Measurements from ENCODE around the gene CTPS1.

CTPS1 gene

DNA sequence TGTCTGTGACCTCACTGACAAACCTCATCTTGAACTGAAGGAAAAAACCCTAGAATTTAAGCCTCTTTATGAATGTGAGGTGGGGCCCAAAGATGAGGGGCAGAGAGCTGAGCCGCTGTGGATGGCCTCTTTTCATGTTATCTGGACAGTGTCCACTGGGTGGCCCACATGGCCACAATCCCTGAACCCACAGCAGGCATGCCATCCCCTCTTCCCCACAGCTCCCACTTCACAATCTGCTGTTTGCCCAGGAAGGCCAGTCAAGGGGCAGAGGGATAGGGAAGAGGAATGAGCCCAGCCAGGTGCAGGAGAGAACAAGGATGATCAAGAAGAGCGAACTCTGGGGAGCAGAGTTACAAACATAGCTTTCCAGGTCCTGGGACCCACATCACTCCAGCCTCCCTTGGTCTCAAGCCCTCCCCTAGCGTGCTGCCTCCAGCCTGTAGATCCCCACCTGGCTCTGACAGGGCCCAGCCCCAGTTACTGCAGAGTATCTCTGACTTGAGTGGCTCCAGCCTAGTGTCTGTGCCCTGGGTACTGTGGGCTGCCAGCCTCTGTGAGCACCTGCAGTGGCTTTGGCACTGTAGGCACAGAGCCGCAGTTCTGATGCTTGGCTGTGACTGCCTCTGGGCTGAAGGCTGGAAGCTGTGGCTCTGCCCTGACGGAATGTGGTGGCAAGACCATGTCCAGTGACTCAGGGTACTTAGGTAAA, 43.9 kb downstream of the CTPS1 start:
- no peak for DNase-seq (ENCODE audit: low read depth in 2 of 2)

DNA sequence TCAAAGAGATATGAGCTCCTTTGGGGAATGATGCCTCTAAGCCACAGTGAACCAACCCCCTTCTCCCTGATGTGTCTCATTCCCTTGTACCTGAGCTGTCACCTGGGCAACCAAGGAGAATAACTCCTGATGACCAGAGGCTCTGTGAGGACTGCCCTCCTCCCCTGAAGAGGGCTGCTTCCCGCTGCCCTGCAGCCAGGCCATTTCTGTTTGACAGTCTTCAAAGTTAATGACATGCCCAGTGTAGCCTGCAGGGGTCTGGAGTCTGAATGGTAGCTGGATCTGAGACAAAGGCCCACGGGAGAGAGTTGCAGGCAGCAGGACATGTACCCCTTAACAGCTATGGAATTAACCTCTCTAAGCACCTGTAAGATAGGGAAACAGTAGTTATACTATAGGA, 45.5 kb downstream of the CTPS1 start:
- no peak for DNase-seq (ENCODE audit: low read depth in 2 of 2)

DNA sequence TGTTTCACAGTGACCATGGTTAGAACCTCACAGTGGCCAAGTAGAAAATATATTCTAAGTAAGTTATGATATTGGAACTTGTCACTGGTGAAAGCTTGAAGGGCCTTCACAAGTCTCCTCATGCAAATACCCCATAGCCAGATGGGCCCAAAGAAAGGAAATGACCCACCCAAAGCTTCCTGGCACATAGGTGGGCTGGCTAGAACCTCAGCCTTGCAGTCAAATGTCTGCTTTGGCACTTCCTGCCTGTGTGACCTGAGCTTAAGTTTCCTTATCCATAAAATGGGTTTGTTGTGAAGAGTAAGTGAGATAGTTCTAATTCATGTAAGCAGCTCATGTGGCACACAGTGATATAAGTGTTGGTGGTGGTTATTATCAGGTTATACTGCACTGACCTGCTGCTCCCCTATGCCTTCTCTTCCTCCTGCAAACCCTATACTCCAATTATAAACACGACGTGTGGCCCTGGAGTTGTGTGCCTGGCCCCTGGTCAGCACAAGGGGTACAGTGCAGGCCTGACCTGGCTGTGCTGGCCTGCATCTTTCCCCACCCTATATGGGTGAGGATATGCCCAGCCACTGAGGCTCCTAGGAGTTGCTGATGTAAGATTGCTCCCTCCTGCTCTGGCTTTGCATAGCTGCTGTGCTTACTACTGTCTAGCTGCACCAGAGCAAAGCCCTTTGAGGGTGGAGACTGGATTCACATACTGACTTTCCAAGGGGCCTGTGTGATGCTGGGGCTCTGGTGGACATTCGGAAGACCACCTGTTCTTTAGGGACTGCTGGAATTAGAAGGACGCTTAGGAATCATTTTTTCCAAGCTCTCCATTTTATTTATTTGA, 46.7 kb downstream of the CTPS1 start:
- DNase-seq (ENCODE audit: low read depth in 2 of 2), result no peak

DNA sequence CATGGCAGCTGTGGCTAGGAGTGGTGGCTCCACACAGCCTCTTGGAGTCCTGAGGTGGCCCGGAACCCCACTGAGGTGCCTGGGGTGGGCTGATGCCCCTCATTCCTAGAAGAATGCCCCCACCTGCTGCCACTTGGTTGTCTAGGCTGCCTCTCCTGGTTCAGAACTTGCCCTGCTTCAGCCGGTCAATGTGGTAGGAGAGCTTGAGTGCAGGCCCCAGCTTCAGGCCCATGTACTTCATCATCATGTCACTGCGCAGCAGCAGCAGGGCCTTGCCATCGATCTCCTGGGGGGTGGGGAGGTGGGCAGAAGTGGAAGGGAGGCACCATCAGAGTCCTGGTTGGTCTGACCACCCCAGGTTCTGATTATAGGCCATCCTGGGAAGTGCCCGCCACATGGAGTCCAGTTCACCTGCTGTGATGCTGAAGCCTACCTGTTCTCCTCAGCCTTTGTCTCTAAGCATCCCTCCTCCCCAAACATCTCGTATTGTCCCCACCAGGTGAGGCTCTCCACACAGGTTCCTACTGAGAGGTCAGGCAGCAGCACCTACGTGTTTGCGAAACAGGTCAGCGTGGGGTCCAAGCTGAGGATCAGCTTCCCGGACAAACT, 48.6 kb downstream of the CTPS1 start:
- DNase-seq (ENCODE audit: low read depth in 2 of 2), result no peak

DNA sequence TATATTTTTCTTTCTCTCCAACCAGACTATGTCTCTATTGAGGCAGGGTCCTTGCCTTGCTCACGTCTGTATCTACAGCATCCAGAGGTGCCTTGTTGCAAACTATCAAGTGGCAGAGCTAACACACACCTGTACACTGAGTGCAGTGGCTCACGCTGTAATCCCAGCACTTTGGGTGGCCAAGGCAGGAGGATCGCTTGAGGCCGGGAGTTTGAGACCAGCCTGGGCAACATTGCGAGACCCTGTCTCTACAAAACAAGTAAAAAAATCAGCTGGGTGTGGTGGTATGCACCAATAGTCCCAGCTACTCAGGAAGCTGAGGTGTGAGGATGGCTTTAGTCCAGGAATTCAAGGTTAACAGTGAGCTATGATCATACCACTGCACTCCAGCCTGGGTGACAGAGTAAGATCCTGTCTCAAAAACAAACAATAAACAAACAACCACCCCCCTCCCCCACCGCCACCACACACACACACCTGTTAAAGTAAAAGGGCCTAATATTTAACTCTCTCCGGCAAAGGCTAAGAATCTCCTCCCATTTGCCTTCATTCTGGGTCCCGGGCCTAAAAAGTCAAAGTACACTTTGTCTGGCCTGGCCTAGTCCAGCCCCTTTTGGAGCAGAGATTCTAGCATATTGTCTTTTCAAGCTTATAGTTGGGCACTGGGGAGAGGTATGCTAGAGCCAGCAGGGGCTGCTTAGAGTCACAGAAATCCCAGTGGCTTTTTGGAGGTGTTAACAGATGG, 51.5 kb downstream of the CTPS1 start:
- DNase-seq (ENCODE audit: low read depth in 2 of 2), result no peak

DNA sequence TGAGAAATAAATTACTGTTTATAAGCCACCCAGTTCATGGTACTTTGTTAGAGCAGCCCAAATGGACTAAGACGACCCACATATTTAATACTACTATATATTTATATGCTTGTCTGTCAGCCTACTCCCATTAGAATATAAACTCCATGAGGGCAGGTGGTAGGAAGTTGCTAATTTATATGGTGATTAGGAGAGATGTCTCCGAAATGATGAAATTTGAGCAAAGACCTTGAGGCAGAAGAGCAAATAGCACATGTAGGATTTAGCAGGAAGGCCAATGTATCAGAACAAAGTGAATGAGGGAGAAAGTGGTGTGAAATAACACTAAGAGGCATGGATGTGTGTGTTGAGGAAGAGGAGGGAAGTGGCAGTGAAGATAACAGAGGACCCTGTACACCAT, 52.7 kb downstream of the CTPS1 start:
- DNase-seq (ENCODE audit: low read depth in 2 of 2), result no peak

DNA sequence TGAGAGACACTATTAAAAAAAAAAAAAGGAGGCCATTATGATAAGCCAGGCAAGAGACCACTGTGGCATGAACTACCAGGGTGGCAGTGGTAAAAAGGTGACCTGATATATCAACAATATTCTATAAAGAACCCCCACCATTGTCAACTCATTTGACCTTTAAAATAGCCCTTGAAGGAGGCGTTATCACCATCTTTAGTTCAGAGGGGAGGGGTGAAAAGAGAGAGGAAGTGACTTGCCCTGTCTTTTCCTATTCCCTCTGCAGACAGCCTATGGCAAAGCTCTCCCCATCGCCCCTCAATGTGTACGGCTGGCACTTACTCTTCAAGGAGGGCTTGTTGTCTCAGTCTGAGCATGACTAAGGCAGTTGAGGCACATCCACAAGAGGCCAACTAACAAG, 53.8 kb downstream of the CTPS1 start:
- DNase-seq (ENCODE audit: low read depth in 2 of 2), result no peak

DNA sequence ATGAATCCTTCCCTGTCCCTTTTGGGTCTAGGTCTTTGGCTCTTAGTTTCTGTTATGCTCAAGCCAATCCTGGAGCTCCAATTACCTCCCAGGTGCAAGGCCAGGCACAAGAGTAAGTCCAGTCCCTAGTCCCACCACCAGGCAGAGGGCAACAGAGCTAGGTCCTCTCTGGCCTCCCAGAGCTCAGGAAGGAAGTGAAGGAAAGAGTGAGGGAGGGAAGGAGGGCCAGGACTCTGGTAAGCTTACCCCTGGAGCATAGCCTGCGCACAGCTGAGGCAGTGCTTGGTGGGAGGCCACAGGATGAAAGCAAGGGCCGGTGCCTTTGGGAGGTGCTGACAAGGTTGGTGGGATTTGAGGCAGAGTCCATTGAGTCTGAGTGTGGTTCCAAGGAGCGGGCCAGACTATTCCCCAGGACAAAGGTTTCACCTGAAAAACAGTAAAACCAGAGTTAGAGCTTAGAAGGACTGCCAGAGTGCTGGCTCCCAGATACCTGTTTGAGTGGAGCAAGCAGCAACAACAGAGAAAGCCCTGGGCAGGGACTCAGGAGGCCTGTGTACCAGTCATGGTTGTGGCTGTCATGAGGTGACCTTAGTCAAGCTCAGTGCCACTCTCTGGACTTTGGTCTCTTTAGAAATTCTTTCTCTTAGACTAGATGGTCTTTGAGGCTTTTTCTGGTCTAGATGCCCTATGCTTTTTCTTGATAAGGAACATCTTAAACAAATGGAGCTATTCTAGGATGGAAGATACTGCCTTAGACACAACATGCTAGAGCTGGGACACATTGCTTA, 57.8 kb downstream of the CTPS1 start:
- DNase-seq (ENCODE audit: low read depth in 2 of 2), result no peak

DNA sequence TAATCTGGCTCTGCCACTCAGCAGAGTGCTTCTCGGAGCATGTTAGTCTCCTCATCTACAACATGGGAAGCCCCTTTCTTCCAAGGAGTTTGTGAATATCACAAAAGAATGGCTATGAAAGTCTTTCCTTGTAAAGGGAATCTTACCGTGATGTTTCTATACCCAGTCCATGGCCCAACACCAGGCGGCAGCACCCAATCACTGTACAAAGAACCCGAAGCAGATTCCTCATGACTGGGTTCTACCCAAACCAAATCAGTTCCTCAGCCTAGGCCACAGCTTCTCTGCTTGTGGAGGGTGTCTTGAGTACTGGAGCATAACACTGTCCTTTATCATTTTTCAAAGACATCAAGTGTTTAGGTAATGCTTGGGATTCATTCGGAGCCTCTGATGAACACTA, 58.6 kb downstream of the CTPS1 start:
- no peak for DNase-seq (ENCODE audit: low read depth in 2 of 2)

DNA sequence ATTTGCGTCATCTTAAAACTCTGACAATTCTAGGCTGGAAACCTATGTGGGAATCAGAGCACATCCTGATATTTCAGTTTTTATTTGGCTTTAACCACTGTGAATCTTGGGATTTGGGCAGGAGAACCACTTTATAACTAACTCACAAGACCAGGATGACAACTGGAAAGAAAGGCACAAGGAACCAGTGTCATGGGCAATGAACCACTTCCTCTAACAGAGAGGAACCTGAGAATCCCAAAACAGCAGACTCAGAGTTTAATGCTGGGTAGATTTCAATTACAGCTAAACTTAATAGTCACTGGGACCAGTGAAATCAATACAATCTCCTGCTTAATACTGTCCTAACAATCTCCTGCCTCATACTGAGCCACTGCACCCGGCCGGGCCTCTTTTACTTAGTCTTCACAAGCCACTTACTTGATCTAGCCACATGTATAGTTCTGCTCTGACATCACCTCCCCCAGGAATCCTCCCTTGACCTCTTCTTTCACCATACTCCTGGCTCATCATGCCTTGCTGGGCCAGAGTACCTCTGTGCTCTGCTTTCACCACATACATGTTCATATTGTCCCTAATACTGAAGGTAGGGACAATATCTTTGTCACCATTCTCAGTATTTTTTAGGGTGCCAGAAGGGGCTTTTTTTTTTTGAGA, 62.2 kb downstream of the CTPS1 start:
- no peak for DNase-seq (ENCODE audit: low read depth in 2 of 2)

DNA sequence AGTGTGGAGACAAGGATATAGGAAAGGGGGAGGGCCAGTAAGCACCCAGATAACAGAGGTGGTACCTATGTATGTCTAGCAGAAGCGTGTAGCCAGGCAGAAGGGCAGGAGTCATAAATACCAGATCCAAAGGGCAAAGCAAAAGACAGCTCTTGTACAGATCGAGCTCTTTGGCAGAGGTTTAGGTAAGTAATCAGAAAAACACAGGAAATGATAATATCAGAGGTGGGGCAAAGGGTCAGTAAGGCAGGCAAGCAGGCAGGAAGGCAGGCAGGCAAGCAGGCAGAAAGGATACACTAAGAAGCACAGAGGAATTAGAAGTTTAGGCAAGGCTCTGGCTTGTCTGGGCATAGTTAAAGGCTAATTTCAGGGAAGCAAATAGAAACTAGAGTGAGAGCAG, 64.7 kb downstream of the CTPS1 start:
- DNase-seq (ENCODE audit: low read depth in 2 of 2), result no peak

DNA sequence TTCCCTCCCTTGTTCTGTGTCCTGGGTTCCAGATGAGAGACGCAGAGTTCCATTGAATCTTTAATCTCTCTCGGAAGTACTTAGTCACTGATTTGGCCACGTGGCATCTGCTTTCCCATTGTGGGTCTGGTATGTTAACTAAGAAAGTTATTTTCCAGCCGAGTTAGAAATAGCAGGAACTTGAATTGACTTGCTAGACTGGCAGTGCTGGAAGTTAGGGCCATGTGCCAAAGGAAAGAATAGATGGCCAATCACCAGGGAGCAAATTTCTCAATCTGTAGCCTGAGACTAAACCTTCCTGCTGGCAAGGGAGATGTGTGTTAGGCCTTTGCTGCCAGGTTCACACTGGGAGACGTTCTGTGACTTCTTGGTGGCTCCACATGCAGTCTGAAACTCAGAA, 66.2 kb downstream of the CTPS1 start:
- DNase-seq (ENCODE audit: low read depth in 2 of 2), result no peak

DNA sequence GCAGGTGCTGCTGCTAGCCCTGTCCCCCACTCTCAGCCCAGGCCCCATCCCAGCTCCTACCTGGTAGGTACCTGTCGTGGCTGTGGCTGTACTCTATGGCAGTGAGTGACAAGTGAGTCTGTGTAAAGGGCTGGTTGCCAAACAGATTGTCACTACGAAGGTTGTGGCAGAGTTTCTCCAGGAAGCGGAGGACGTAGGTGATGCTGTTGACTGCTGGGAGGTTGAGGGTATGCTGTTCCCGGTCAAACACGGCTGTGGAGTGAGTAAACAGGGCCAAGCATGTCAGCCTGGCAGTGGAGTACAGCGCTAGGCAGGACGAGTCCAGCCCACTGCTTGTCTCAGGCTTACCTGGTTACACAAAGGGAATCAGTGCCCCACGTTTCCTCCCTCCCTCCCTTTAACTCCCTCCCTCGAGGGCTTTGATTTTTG, 66.9 kb downstream of the CTPS1 start:
- DNase-seq (ENCODE audit: low read depth in 2 of 2), result no peak

DNA sequence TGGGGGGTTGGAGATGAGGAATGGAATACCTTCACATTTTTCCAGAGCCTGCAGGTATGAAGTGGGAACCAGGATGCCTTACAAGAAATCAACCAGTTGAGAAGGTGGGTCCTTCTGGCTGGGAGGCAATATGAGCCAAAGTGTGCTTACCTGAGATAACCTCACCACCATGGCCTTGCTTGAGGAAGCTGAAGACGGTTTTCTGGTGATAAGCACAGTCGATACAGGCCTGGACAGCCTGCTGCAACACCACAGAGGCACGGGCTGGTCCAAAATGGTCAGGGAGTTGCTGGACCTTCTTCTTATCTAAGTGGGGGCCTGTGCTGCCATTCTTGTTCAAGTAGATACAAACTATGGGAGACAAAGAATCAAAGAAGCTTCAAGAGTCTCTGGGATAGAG, 69.0 kb downstream of the CTPS1 start:
- no peak for DNase-seq (ENCODE audit: low read depth in 2 of 2)

DNA sequence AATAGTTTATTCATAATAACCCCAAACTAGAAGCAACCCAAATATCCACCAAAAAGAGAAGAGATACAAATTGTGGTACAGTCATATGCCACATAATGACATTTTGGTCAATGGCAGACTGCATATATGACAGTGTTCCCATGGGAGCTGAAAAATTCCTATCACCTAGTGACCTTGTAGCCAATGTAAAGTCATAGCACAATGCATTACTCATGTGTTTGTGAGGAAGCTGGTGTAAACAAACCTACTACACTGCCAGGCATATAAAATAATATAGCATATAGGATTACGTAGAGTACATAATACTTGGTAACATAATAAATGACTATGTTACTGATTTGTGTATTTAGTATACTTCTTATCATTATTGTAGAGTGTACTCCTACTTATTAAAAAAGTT, 71.5 kb downstream of the CTPS1 start:
- no peak for DNase-seq (ENCODE audit: low read depth in 2 of 2)

DNA sequence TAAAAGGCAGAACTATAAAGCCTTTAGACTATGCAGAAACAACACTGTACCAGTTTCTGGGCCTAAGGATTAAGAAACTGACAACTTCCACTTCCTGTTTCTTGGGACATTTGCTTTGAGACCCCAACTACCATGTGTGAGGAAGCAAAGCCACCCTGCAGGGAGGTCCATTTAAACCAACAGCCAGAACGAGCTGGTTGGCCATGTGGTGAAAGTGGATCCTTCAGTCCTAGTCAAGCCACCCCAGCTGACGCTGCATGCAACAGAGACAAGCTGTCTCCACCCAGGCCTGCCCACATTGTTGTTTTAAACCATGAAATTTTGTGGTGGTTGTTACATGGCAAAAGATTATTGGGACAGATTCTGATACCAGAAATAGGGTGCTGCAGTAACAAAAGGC, 73.8 kb downstream of the CTPS1 start:
- DNase-seq (ENCODE audit: low read depth in 2 of 2), result no peak

DNA sequence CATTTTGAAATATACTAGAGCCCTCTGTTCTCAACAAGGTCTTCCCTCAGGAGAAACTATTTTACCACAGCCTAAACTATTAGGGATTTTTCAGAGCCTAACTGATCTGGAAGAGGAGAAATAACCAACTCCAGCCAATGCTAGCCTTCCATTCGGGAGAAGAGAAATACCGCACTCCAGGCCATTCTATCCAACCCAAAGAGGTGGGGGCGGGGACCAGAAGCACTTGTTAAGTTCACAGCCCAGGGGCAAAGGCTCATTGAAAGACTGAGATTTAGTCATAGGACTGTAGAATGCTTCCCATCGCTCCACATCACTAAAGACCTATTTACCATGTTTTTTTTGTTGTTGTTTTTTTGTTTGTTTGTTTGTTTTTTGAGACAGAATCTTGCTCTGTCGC, 77.4 kb downstream of the CTPS1 start:
- DNase-seq (ENCODE audit: low read depth in 2 of 2), result no peak

All from stimulated activated CD4-positive, alpha-beta T cell treated with anti-CD3 and anti-CD28 coated beads, Interleukin-1b, Interleukin-23, amount 100 ng/mL, for 4 hours (primary cell).